Stomach (tissue), 4 donors: ENCODE measurements around the gene UBE2R2.

Experiments used
- EP300 ChIP-seq: sonication (generic); formaldehyde crosslinking; IDR thresholded peaks from one replicate; pipeline ENCODE4 v1.6.1; 2017; ENCODE audit warnings: antibody characterized with exemption
- POLR2A ChIP-seq, 4 donors: fragments of 450-650 bp; IDR thresholded peaks; one replicate each; pipeline ENCODE4 v1.6.1; 2016; ENCODE audit warnings: antibody characterized with exemption in 4 of 4, control low read depth in 2 of 4, mild to moderate bottlenecking in 1 of 4, moderate library complexity in 1 of 4
- POLR2AphosphoS5 ChIP-seq, 3 donors: sonication (generic); formaldehyde crosslinking; IDR thresholded peaks; one replicate each; pipeline ENCODE4 v1.6.1; 2016; ENCODE audit warnings: antibody characterized with exemption in 3 of 3
- TF ChIP-seq, protein P1 (sequence below), 7 experiments: fragments of 450-650 bp in 4 of 7; fragments of 200-600 bp in 3 of 7; sonication (generic) in 3 of 7; IDR thresholded peaks; one replicate each; pipeline ENCODE4 v1.5.1; 2016 to 2019; ENCODE audit warnings: antibody characterized with exemption in 7 of 7, control low read depth in 2 of 7, mild to moderate bottlenecking in 1 of 7

DNA sequence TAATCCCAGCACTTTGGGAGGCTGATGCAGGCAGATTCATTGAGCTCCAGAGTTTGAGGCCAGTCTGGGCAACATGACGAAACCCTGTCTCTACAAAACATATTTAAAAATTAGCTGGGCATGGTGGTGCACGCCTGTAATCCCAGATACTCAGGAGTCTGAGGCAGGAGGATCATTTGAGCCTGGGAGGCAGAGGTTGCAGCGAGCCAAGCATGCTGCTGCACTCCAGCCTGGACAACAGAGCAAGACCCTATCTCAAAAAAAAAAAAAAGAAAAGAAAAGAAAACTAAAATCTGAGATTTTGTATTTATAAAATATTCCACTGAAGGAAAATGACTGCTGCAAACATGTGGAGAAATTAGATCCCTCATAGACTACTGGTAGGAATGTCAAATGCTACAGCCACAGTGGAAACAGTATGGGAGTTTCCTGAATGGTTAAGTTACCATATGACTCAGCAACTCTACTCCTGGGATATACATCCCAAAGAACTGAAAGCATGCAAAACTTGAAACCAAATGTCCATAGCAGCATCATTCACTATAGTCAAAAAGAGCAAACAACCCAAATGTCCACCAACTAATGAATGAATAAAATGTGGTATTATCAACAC, 125.6 kb downstream of the UBE2R2 start:
- TF ChIP-seq, protein P1, sequence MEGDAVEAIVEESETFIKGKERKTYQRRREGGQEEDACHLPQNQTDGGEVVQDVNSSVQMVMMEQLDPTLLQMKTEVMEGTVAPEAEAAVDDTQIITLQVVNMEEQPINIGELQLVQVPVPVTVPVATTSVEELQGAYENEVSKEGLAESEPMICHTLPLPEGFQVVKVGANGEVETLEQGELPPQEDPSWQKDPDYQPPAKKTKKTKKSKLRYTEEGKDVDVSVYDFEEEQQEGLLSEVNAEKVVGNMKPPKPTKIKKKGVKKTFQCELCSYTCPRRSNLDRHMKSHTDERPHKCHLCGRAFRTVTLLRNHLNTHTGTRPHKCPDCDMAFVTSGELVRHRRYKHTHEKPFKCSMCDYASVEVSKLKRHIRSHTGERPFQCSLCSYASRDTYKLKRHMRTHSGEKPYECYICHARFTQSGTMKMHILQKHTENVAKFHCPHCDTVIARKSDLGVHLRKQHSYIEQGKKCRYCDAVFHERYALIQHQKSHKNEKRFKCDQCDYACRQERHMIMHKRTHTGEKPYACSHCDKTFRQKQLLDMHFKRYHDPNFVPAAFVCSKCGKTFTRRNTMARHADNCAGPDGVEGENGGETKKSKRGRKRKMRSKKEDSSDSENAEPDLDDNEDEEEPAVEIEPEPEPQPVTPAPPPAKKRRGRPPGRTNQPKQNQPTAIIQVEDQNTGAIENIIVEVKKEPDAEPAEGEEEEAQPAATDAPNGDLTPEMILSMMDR (IDR thresholded peaks at IDR 0.05) = no peak
- TF ChIP-seq POLR2A (IDR thresholded peaks at IDR 0.05) = no peak
- no peak for TF ChIP-seq POLR2AphosphoS5 (IDR thresholded peaks at IDR 0.05)
- no peak for TF ChIP-seq EP300
